NCI-H1092 (cell line): ENCODE measurements around the gene IL17RE.

Source experiments
- DNase-seq: peaks from one replicate; lab custom pipeline; 2025; lab: John Stamatoyannopoulos, UW

The IL17RE gene

GRCh38 chr3:9955611-9956352 is 53.1 kb downstream of the IL17RE start:
- no peak for DNase-seq

- DNase-seq: no peak
Measured at GRCh38 chr3:9957214-9957613, 54.6 kb downstream of the IL17RE start.

- DNase-seq: no peak
Measured at GRCh38 chr3:9965200-9965875, 62.7 kb downstream of the IL17RE start.
